D341Med (cell line): ENCODE results near the gene FAM237A.

Source experiments
- DNase-seq: peaks from one replicate; pipeline ENCODE4 v3.0.0; 2012; ENCODE audit warnings: low spot score

The FAM237A gene

DNA sequence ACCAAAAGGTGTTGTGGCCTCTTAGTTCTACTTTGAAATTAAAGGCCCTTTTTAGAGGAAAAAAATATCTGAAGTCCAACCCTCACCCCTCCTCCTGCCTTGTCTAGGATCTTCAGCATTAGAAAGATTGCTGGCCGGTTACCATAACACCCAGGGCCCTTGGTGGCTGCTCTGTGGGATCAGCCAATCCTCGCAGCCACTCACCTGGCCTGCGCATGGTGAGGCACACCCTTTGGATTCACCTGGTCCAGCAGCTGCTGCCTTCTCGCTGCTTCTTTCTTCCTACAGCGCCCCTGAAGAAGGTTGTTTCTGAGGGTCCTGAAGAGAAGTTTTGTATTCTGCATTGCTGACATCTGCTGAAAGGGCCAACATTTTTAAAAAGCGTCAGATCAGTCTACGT lies 50.7 kb downstream of the FAM237A start:
- DNase-seq = no peak

DNA sequence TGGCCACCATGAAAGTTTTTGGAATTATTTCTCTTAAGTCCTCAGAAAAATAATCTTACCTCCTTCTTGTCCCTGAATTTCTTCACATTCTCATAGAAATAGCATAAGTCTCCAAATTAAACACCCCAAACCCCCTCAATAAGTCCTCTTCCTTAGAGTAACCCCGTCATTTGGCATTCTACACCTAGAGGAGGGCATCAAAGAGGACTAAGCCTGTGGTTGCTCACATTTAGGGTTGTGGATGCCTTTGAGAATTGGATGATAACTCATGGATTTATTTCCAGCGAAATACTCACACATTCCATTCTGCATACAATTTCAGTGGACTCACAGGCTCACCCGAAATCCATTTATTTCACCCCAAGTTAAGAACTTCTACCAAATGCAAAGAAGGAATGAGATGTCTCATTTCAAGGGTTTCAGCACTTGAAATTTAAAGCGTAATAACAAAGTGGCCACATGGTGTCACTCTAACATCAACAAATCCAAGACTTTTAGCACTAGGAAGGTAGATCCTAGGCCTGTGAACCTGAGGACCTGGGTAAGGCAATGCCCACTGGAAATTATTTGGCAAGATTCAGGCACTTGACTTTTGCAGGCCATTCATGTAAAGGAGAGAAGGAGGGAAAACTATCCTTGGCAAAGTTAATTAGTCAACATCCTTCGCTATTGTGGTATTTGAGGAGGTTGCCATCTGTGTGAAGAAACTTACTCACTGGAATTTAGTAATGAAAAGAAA lies 51.3 kb downstream of the FAM237A start:
- peak; percentile 59 for DNase-seq

DNA sequence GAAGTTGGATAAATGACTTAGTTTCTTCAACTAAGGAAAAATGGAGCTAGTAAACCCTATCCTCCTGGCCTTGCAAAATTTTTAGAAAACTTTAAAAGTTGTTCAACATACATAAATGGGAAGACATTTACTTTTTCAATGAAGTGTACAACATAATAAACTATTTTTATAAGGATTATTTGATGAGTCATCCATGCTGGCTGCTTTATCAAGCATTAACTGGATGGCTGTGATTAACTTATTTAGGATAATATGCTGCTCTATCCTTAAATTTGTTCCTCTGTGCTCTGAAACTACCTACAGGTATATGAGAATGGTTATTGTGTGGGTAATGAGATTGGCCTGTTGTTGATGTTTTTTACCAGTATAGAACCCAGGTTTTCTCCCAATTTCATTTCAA lies 54.6 kb downstream of the FAM237A start:
- no peak for DNase-seq

DNA sequence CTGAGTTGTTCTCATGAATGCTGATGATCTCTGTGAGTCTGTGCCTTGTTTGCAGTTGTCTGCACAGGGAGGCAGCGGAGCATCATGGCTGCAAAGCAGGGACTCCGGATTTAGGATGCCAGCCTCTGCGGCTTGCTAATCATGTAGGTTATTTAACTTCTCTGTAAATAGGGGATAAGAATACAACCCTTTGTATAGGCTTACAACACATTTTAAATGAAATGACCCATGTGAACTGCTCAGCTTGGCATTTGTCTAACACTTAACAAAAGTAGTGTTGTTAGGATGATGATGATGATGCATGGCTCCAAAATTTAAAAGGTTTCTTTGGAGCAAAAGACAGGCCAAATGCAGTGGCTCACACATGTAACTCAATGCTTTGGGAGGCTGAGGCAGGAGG lies 56.5 kb downstream of the FAM237A start:
- DNase-seq = no peak
